GM18909 (cell line): ENCODE results near the gene FOXI3.
"Not testable (repeated sequence)": the region's sequence is repeated elsewhere in the genome, so short reads cannot be mapped to it uniquely, and the experiment has no call there.

Source experiments
- ATAC-seq: cut with Tn5 transposase; IDR thresholded peaks from one replicate; pipeline ENCODE4 v1.9.1; 2021; ENCODE audit warnings: mild to moderate bottlenecking; ENCODE audit not compliant: unreplicated experiment, poor library complexity

The FOXI3 gene

GRCh38 chr2:88443353-88443938 is 9.0 kb downstream of the FOXI3 start:
- ATAC-seq: no peak

- ATAC-seq: no peak
These were observed 10.0 kb downstream of the FOXI3 start for GRCh38 chr2:88442473-88442872.

GRCh38 chr2:88442061-88442460 is 10.4 kb downstream of the FOXI3 start:
- no peak for ATAC-seq

GRCh38 chr2:88437010-88437409 is 15.5 kb downstream of the FOXI3 start:
- ATAC-seq: no peak

- ATAC-seq: no peak
These were observed 22.6 kb downstream of the FOXI3 start for GRCh38 chr2:88429929-88430328.

GRCh38 chr2:88423733-88424132 is 28.8 kb downstream of the FOXI3 start:
- no peak for ATAC-seq

GRCh38 chr2:88419051-88419450 is 33.4 kb downstream of the FOXI3 start:
- ATAC-seq: not testable (repeated sequence)

- no peak for ATAC-seq
These were observed 36.4 kb downstream of the FOXI3 start for GRCh38 chr2:88416016-88416663.

- ATAC-seq: not testable (repeated sequence)
These were observed 43.6 kb downstream of the FOXI3 start for GRCh38 chr2:88408870-88409269.

- no peak for ATAC-seq
These were observed 52.3 kb downstream of the FOXI3 start for GRCh38 chr2:88400037-88400767.

GRCh38 chr2:88398180-88398579 is 54.3 kb downstream of the FOXI3 start:
- ATAC-seq: no peak
